ENCODE data around the gene UBE2J2.

The UBE2J2 gene

GRCh38 chr1:1320666-1321448 lies 47.2 kb upstream of the UBE2J2 start:
- Histone ChIP-seq H2BK120ac (ENCODE audit: low read depth, low read length) (no peak overlapping the region), H3K18ac (ENCODE audit: low read depth in 1 of 2, low read length in 2 of 2) (no peak overlapping the region), H3K4me2 (ENCODE audit: low read length, poor library complexity, severe bottlenecking) (no peak overlapping the region), H4K8ac (ENCODE audit: low read length) (no peak overlapping the region), H3K27ac (ENCODE audit: low read length, poor library complexity, severe bottlenecking) (peak overlapping the region; percentile 1), H2AFZ (ENCODE audit: low read depth, low read length) (no peak overlapping the region), H2BK5ac (ENCODE audit: low read depth, low read length, poor library complexity, severe bottlenecking) (no peak overlapping the region), H2BK12ac (ENCODE audit: low read length in 2 of 2) (no peak overlapping the region), H3K14ac (ENCODE audit: low read length in 2 of 2) (no peak overlapping the region), H2BK15ac (ENCODE audit: low read depth, poor library complexity, severe bottlenecking) (no peak overlapping the region), H3K4me1 (ENCODE audit: control insufficient read depth, insufficient read depth, low read depth, low read length) (peaks cover 59% of the 10 kb centered on the region), H3K27me3 (ENCODE audit: control insufficient read depth in 1 of 2, insufficient read depth in 1 of 2, low read length in 2 of 2) (no peaks in the 10 kb centered on the region), H2AK5ac (ENCODE audit: low read length, severe bottlenecking) (no peak overlapping the region), H4K91ac (ENCODE audit: low read length) (no peak overlapping the region), H3K9me3 (ENCODE audit: control insufficient read depth, low read length) (no peaks in the 10 kb centered on the region), H3K23ac (ENCODE audit: low read length in 2 of 2) (no peak overlapping the region), H3K79me1 (replicated peaks; ENCODE audit: low read length, poor library complexity, severe bottlenecking) (peaks cover 11% of the 10 kb centered on the region), H3K9ac (ENCODE audit: low read length) (peak overlapping the region; percentile 57), H3K4ac (ENCODE audit: low read depth in 1 of 2, low read length in 2 of 2) (no peak overlapping the region), H3K4me3 (ENCODE audit: insufficient read depth in 1 of 2, low read depth in 1 of 2, low read length in 2 of 2) (no peak overlapping the region), H3K36me3 (ENCODE audit: control insufficient read depth in 1 of 2, insufficient read depth in 2 of 2, low read depth in 1 of 2, low read length in 2 of 2) (peaks cover 29 to 57% of the 10 kb centered on the region in 2 experiments)
- WGBS, result 83% methylated on average over 23 of the region's 23 CpGs
- no peak for DNase-seq

DNA sequence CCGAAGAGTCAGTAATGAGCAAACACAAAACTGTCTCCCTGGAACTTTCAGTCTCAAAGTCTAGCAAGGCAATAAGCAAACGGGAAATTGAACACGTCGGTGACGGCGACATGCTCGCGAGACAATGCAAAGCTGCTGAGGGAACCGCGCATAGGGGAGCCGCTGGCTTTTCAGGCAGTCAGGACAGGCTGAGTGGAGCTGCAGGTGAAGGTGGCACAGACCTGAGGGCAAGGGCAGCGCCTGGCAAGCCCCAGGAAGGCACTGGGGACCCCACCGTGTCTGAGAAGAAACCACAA lies 45.9 kb upstream of the UBE2J2 start:
- Histone ChIP-seq H3K4me2 (ENCODE audit: low read length, poor library complexity, severe bottlenecking) (no peak overlapping the region), H4K8ac (ENCODE audit: low read length) (no peak overlapping the region), H3K14ac (ENCODE audit: low read length in 2 of 2) (no peak overlapping the region), H4K91ac (ENCODE audit: low read length) (no peak overlapping the region), H3K9me3 (ENCODE audit: control insufficient read depth, low read length) (no peaks in the 10 kb centered on the region), H3K4ac (ENCODE audit: low read depth in 1 of 2, low read length in 2 of 2) (no peak overlapping the region), H3K4me3 (ENCODE audit: insufficient read depth in 1 of 2, low read depth in 1 of 2, low read length in 2 of 2) (no peak overlapping the region), H3K18ac (ENCODE audit: low read depth in 1 of 2, low read length in 2 of 2) (no peak overlapping the region), H2BK5ac (ENCODE audit: low read depth, low read length, poor library complexity, severe bottlenecking) (no peak overlapping the region), H3K79me1 (replicated peaks; ENCODE audit: low read length, poor library complexity, severe bottlenecking) (peaks cover 20% of the 10 kb centered on the region), H2AFZ (ENCODE audit: low read depth, low read length) (no peak overlapping the region), H3K27me3 (ENCODE audit: control insufficient read depth in 1 of 2, insufficient read depth in 1 of 2, low read length in 2 of 2) (no peaks in the 10 kb centered on the region), H2BK15ac (ENCODE audit: low read depth, poor library complexity, severe bottlenecking) (no peak overlapping the region), H3K9ac (ENCODE audit: low read length) (no peak overlapping the region), H3K4me1 (ENCODE audit: control insufficient read depth, insufficient read depth, low read depth, low read length) (peaks cover 53% of the 10 kb centered on the region), H3K23ac (ENCODE audit: low read length in 2 of 2) (no peak overlapping the region), H2BK12ac (ENCODE audit: low read length in 2 of 2) (no peak overlapping the region), H3K27ac (ENCODE audit: low read length, poor library complexity, severe bottlenecking) (no peak overlapping the region), H2AK5ac (ENCODE audit: low read length, severe bottlenecking) (no peak overlapping the region), H3K36me3 (ENCODE audit: control insufficient read depth in 1 of 2, insufficient read depth in 2 of 2, low read depth in 1 of 2, low read length in 2 of 2) (peaks cover 37 to 66% of the 10 kb centered on the region in 2 experiments), H2BK120ac (ENCODE audit: low read depth, low read length) (no peak overlapping the region)
- WGBS, result 95% methylated on average over 13 of the region's 13 CpGs
- no peak for DNase-seq

GRCh38 chr1:1318777-1319645 lies 45.4 kb upstream of the UBE2J2 start:
- Histone ChIP-seq H3K4ac (ENCODE audit: low read depth in 1 of 2, low read length in 2 of 2) (no peak overlapping the region), H3K36me3 (ENCODE audit: control insufficient read depth in 1 of 2, insufficient read depth in 2 of 2, low read depth in 1 of 2, low read length in 2 of 2) (peaks cover 43 to 72% of the 10 kb centered on the region in 2 experiments), H2BK12ac (ENCODE audit: low read length in 2 of 2) (no peak overlapping the region), H3K23ac (ENCODE audit: low read length in 2 of 2) (no peak overlapping the region), H3K4me3 (ENCODE audit: insufficient read depth in 1 of 2, low read depth in 1 of 2, low read length in 2 of 2) (no peak overlapping the region), H3K27me3 (ENCODE audit: control insufficient read depth in 1 of 2, insufficient read depth in 1 of 2, low read length in 2 of 2) (no peaks in the 10 kb centered on the region), H2AK5ac (ENCODE audit: low read length, severe bottlenecking) (peak overlapping the region; percentile 12), H3K9me3 (ENCODE audit: control insufficient read depth, low read length) (no peaks in the 10 kb centered on the region), H3K9ac (ENCODE audit: low read length) (peak overlapping the region; percentile 83), H2BK5ac (ENCODE audit: low read depth, low read length, poor library complexity, severe bottlenecking) (no peak overlapping the region), H3K4me1 (ENCODE audit: control insufficient read depth, insufficient read depth, low read depth, low read length) (peaks cover 53% of the 10 kb centered on the region), H3K14ac (ENCODE audit: low read length in 2 of 2) (no peak overlapping the region), H4K91ac (ENCODE audit: low read length) (peak overlapping the region; percentile 22), H3K18ac (ENCODE audit: low read depth in 1 of 2, low read length in 2 of 2) (no peak overlapping the region), H3K4me2 (ENCODE audit: low read length, poor library complexity, severe bottlenecking) (no peak overlapping the region), H4K8ac (ENCODE audit: low read length) (no peak overlapping the region), H3K79me1 (replicated peaks; ENCODE audit: low read length, poor library complexity, severe bottlenecking) (peaks cover 24% of the 10 kb centered on the region), H3K27ac (ENCODE audit: low read length, poor library complexity, severe bottlenecking) (peak overlapping the region; percentile 22), H2AFZ (ENCODE audit: low read depth, low read length) (no peak overlapping the region), H2BK15ac (ENCODE audit: low read depth, poor library complexity, severe bottlenecking) (no peak overlapping the region), H2BK120ac (ENCODE audit: low read depth, low read length) (no peak overlapping the region)
- WGBS, result 94% methylated on average over 36 of the region's 36 CpGs
- DNase-seq, result no peak

DNA sequence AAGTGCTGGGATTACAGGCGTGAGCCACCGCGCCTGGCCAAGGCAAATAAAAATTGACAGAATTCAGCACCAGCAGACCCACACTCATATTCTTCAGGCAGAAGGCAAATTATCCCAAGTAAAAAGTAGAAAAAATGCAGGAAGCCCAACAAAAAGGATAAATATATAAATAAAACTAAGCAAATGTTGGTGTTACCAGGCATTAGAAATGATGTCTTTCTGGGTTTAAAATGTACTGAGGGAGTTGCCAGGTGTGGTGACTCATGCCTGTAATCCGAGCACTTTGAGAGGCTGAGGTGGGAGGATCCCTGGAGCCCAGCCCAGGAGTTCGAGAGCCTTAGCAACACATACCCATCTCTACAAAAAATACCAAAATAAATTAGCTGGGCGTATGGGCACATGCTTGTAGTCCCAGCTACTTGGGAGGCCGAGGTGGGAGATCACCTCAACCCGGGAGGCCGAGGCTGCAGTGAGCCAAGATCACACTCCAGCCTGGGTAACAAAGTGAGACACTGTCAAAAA lies 44.5 kb upstream of the UBE2J2 start:
- no peak overlapping the region for H2AFZ ChIP-seq (ENCODE audit: low read depth, low read length)
- no peak overlapping the region for H4K8ac ChIP-seq (ENCODE audit: low read length)
- no peak overlapping the region for H3K4me2 ChIP-seq (ENCODE audit: low read length, poor library complexity, severe bottlenecking)
- no peak overlapping the region for H2BK120ac ChIP-seq (ENCODE audit: low read depth, low read length)
- H3K4ac ChIP-seq (ENCODE audit: low read depth in 1 of 2, low read length in 2 of 2), result no peak overlapping the region
- H3K36me3 ChIP-seq (ENCODE audit: control insufficient read depth in 1 of 2, insufficient read depth in 2 of 2, low read depth in 1 of 2, low read length in 2 of 2), result peaks cover 51 to 80% of the 10 kb centered on the region in 2 experiments
- DNase-seq, result peak; percentile 74
- no peak overlapping the region for H3K27ac ChIP-seq (ENCODE audit: low read length, poor library complexity, severe bottlenecking)
- no peak overlapping the region for H3K23ac ChIP-seq (ENCODE audit: low read length in 2 of 2)
- H2AK5ac ChIP-seq (ENCODE audit: low read length, severe bottlenecking), result no peak overlapping the region
- peaks cover 31% of the 10 kb centered on the region for H3K79me1 ChIP-seq (replicated peaks; ENCODE audit: low read length, poor library complexity, severe bottlenecking)
- no peak overlapping the region for H3K18ac ChIP-seq (ENCODE audit: low read depth in 1 of 2, low read length in 2 of 2)
- 56% methylated on average over 7 of the region's 9 CpGs for WGBS
- H2BK12ac ChIP-seq (ENCODE audit: low read length in 2 of 2), result no peak overlapping the region
- H3K4me3 ChIP-seq (ENCODE audit: insufficient read depth in 1 of 2, low read depth in 1 of 2, low read length in 2 of 2), result no peak overlapping the region
- H3K27me3 ChIP-seq (ENCODE audit: control insufficient read depth in 1 of 2, insufficient read depth in 1 of 2, low read length in 2 of 2), result no peaks in the 10 kb centered on the region
- H2BK5ac ChIP-seq (ENCODE audit: low read depth, low read length, poor library complexity, severe bottlenecking), result no peak overlapping the region
- peaks cover 50% of the 10 kb centered on the region for H3K4me1 ChIP-seq (ENCODE audit: control insufficient read depth, insufficient read depth, low read depth, low read length)
- no peaks in the 10 kb centered on the region for H3K9me3 ChIP-seq (ENCODE audit: control insufficient read depth, low read length)
- H3K9ac ChIP-seq (ENCODE audit: low read length), result peak overlapping the region; percentile 83
- H4K91ac ChIP-seq (ENCODE audit: low read length), result no peak overlapping the region
- H2BK15ac ChIP-seq (ENCODE audit: low read depth, poor library complexity, severe bottlenecking), result no peak overlapping the region
- no peak overlapping the region for H3K14ac ChIP-seq (ENCODE audit: low read length in 2 of 2)
